ENCODE measurements around the gene PACS2.

DNA sequence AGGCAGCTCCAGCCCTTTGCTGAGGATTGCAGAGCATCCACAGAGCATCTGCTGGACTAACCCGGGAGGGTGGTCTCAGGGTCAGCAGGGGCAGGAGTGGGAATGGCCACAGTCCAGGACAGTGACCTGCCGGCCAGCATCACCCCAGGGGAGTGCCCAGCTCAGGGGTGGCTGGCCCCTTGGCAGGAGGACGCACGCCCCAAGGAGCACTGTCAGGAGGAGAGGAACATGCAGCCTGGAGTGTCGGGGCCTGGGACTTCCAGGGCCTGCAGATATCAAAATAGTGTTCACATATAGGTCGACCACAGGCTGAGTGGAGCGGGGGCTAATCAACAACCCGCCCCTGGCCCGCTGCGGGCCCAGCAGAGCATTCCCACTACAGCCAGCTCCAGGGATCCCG is 50.6 kb downstream of the PACS2 start:
- TF ChIP-seq POLR2A (IDR thresholded peaks at IDR 0.05; ENCODE audit: low read depth) (no peak), POLR2AphosphoS5 (IDR thresholded peaks at IDR 0.05) (no peak), EP300 (IDR thresholded peaks at IDR 0.05) (no peak)
- TF ChIP-seq, protein P1, sequence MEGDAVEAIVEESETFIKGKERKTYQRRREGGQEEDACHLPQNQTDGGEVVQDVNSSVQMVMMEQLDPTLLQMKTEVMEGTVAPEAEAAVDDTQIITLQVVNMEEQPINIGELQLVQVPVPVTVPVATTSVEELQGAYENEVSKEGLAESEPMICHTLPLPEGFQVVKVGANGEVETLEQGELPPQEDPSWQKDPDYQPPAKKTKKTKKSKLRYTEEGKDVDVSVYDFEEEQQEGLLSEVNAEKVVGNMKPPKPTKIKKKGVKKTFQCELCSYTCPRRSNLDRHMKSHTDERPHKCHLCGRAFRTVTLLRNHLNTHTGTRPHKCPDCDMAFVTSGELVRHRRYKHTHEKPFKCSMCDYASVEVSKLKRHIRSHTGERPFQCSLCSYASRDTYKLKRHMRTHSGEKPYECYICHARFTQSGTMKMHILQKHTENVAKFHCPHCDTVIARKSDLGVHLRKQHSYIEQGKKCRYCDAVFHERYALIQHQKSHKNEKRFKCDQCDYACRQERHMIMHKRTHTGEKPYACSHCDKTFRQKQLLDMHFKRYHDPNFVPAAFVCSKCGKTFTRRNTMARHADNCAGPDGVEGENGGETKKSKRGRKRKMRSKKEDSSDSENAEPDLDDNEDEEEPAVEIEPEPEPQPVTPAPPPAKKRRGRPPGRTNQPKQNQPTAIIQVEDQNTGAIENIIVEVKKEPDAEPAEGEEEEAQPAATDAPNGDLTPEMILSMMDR (IDR thresholded peaks at IDR 0.05) = no peak

Measured in esophagus muscularis mucosa (tissue), 4 donors.